ENCODE results near the gene CASP5.

The CASP5 gene

DNA sequence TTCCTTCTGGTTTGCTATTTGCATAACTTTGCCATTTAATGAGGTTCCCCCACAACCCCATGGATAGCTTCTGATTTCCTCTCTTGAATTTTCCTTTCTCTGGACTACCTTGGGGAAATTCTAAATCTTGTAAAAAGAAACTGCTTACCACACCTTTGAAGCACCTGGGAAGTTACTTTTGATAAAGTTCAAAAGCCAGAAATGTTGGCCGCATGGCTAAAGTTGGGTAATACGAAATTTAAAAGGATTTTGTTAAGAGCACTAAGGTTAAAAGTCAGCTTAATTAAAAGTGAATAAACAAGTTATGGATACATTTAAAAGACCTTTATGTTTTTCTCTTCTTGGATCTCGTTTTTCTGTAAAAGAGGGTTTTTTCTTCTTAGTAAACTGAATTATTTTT, 60.1 kb downstream of the CASP5 start:
- Histone ChIP-seq H3K4me3 (ENCODE audit: low read depth in 1 of 2, low read length in 1 of 2) (no peak overlapping the region), H3K9me3 (no peaks in the 10 kb centered on the region), H3K27me3 (no peaks in the 10 kb centered on the region), H3K27ac (peak overlapping the region; percentile 24), H3K4me1 (ENCODE audit: control insufficient read depth in 1 of 2, insufficient read depth in 1 of 2, low read depth in 1 of 2, low read length in 1 of 2) (peaks cover 63 to 75% of the 10 kb centered on the region in 2 experiments), H3K36me3 (peaks cover 18% of the 10 kb centered on the region)
- TF ChIP-seq CTCF (IDR thresholded peaks at IDR 0.05) = no peak

GRCh38 chr11:104957280-104957679, 65.7 kb downstream of the CASP5 start:
- Histone ChIP-seq H3K9me3 (no peaks in the 10 kb centered on the region), H3K27ac (peak overlapping the region; percentile 72), H3K36me3 (peaks cover 40% of the 10 kb centered on the region), H3K4me3 (ENCODE audit: low read depth in 1 of 2, low read length in 1 of 2) (no peak overlapping the region), H3K4me1 (ENCODE audit: control insufficient read depth in 1 of 2, insufficient read depth in 1 of 2, low read depth in 1 of 2, low read length in 1 of 2) (peaks cover 46 to 64% of the 10 kb centered on the region in 2 experiments), H3K27me3 (no peaks in the 10 kb centered on the region)
- TF ChIP-seq CTCF (IDR thresholded peaks at IDR 0.05) = no peak

DNA sequence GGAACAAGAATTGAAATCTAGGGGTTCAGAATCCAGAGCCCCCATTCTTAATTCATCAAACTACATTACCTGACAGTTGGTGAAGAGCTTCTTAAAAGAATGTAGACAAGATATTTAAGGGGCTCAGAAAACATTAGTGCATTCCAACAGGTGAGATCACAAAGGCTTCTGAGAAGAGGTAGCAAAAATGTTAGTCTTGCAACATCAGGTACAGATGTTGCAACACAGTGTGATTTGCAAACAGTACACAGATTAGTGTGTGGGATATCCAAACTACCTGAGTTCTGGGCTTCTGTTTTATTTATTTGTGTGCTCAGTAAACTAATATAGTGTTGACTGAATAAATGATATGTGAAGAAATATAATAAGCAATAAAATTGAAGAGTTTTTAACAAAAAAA, 66.4 kb downstream of the CASP5 start:
- TF ChIP-seq CTCF (IDR thresholded peaks at IDR 0.05) = no peak
- Histone ChIP-seq H3K4me3 (ENCODE audit: low read depth in 1 of 2, low read length in 1 of 2) (peak overlapping the region; percentile 36 to 37), H3K27me3 (no peaks in the 10 kb centered on the region), H3K9me3 (no peaks in the 10 kb centered on the region), H3K27ac (peak overlapping the region; percentile 72), H3K36me3 (peaks cover 42% of the 10 kb centered on the region), H3K4me1 (ENCODE audit: control insufficient read depth in 1 of 2, insufficient read depth in 1 of 2, low read depth in 1 of 2, low read length in 1 of 2) (peaks cover 39 to 56% of the 10 kb centered on the region in 2 experiments)

GRCh38 chr11:104946907-104947306, 76.1 kb downstream of the CASP5 start:
- Histone ChIP-seq H3K27me3 (no peaks in the 10 kb centered on the region), H3K27ac (peak overlapping the region; percentile 1), H3K36me3 (peaks cover 100% of the 10 kb centered on the region), H3K4me3 (ENCODE audit: low read depth in 1 of 2, low read length in 1 of 2) (no peak overlapping the region), H3K4me1 (ENCODE audit: control insufficient read depth in 1 of 2, insufficient read depth in 1 of 2, low read depth in 1 of 2, low read length in 1 of 2) (no peaks in the 10 kb centered on the region), H3K9me3 (no peaks in the 10 kb centered on the region)
- peak; percentile 55 for TF ChIP-seq CTCF (IDR thresholded peaks at IDR 0.05)

Measured in neutrophil (primary cell).